Heart right ventricle (tissue), 16 donors: ENCODE data around the gene MUC2. TPM values are rescaled to one million over a fixed set of nuclear protein-coding genes. Genes with fewer than 3 reads are reported as not detected.

Experiments
- ATAC-seq, 8 donors: fragments of 200-7000 bp; cut with Tn5 transposase; one replicate each; pipeline ENCODE4 v1.9.1; 2020; ENCODE audit warnings: mild to moderate bottlenecking in 8 of 8, moderate library complexity in 8 of 8, moderate number of reproducible peaks in 1 of 8
- DNase-seq, 2 donors: peaks; one replicate each; pipeline ENCODE4 v3.0.0-alpha.2; 2020
- H3K27ac ChIP-seq, 10 donors: fragments of 200-600 bp; sonication (generic) in 2 of 10; one replicate each; pipeline versions ENCODE4 v1.5.0 to v1.8.0; 2020 to 2022; ENCODE audit warnings: mild to moderate bottlenecking in 3 of 10
- H3K27me3 ChIP-seq, 7 donors: fragments of 200-600 bp; one replicate each; pipeline ENCODE4 v1.8.0; 2021 to 2022; ENCODE audit warnings: mild to moderate bottlenecking in 2 of 7
- H3K36me3 ChIP-seq, 9 donors: fragments of 200-600 bp; sonication (generic) in 1 of 9; one replicate each; pipeline versions ENCODE4 v1.5.0 to v1.8.0; 2020 to 2022; ENCODE audit warnings: mild to moderate bottlenecking in 2 of 9
- H3K4me1 ChIP-seq, 9 donors: fragments of 200-600 bp; sonication (generic) in 1 of 9; one replicate each; pipeline versions ENCODE4 v1.5.0 to v1.8.0; 2020 to 2022; ENCODE audit warnings: mild to moderate bottlenecking in 4 of 9
- H3K4me3 ChIP-seq, 10 donors: fragments of 200-600 bp; sonication (generic) in 2 of 10; one replicate each; pipeline versions ENCODE4 v1.5.0 to v1.8.0; 2020 to 2022; ENCODE audit warnings: mild to moderate bottlenecking in 7 of 10, moderate library complexity in 2 of 10
- H3K9me3 ChIP-seq, 11 donors: fragments of 200-600 bp in 10 of 11; sonication (generic) in 2 of 11; one replicate each; pipeline versions ENCODE4 v1.5.0 to v1.8.0; 2013 to 2022; ENCODE audit warnings: mild to moderate bottlenecking in 2 of 11, control low read depth in 1 of 11, moderate library complexity in 1 of 11
- CTCF ChIP-seq, 9 donors: fragments of 200-600 bp; sonication (generic) in 2 of 9; IDR thresholded peaks; one replicate each; pipeline versions ENCODE4 v1.5.0 to v1.8.0; 2021 to 2022; ENCODE audit warnings: antibody characterized with exemption in 9 of 9, mild to moderate bottlenecking in 5 of 9, moderate library complexity in 1 of 9
- WGBS, 2 donors: extraction: QIAGEN DNeasy Blood & Tissue Kit; methylation state at CpG; one replicate each; pipeline ENCODE4 v1.1.7; 2013; ENCODE audit warnings: inconsistent platforms in 1 of 2; 5-methylcytosine and 5-hydroxymethylcytosine counted together
- intact Hi-C, 10 donors: fragments of 100-400 bp; cut with DNase I; formaldehyde crosslinking; loops; one replicate each; pipeline versions ENCODE4 v1.11.1 to v1.14.2; 2022
- polyA plus RNA-seq, 2 donors: library from polyadenylated mRNA; stranded (reverse); fragments of 200-250 nt; gene quantifications; one replicate each; pipeline ENCODE4 v1.2.3, GENCODE V29; 2013
- total RNA-seq, 10 donors: library from RNA; stranded (reverse); fragmentation: NEBNext Ultra II Directional in 3 of 10; extraction: Animal tissue kit (Norgen Biotek cat#: 25700) in 3 of 10; gene quantifications; one replicate each; pipeline versions ENCODE4 v1.2.1 to v1.2.4, GENCODE V29; 2021 to 2023
- donor health status: Arrhythmogenic right ventricular cardiomyopathy.
- donor health status: ischemic (EF 13 %, LVEDD 7.1; RV severe dilation, severe dysfunction).
- donor health status: healthy with polysubstance abuse.
- donor health status: DM: no; HTN: yes; CAD: no.
- donor health status: DM: no; HTN: no; CAD: no.
- donor health status: ischemic (EF 25% LVEDD 6.9; RV normal size, moderate dysfunction).
- donor health status: ischemic (EF 25% LVEDD 5.7; RV mildly dilated, moderate dysfunction).
- donor health status: healthy.
- donor health status: DM: yes; HTN: yes; CAD: no.
- donor health status: Ischemic cardiomyopathy.
- donor health status: ischemic (EF 35%, LVEDD 5.7; RV mildly dilated, moderate dysfunction).
- donor health status: nonischemic (EF 11% LVEDD 7.7; RV severe dilation, severe dysfunction).
- donor health status: DM: yes; HTN: yes; CAD: no.
- donor health status: PGD.
- donor health status: ischemic (EF 29% LVEDD 5.4; RV normal size, mild dysfunction).
- donor health status: nonischemic (EF 23%, LVEDD 6.1; RV moderate dilation, normal function).

Gene MUC2
- total and polyA plus RNA-seq, 12 donors: 0.03 TPM; not detected in 11

- 94 to 96% methylated on average over 33 of the region's 33 CpGs for WGBS, 2 donors
- Histone ChIP-seq H3K4me3 (no peak overlapping the region), H3K27me3 (peaks cover 0 to 4% (median 0%) of the 10 kb centered on the region in 7 donors), H3K4me1 (no peaks in the 10 kb centered on the region), H3K9me3 (no peaks in the 10 kb centered on the region), H3K36me3 (no peaks in the 10 kb centered on the region), H3K27ac (no peak overlapping the region)
- intact Hi-C loops: no loop called here
- peak in 1 of 2 donors; percentile 8 for DNase-seq
- no peak for ATAC-seq
- no peak for TF ChIP-seq CTCF (IDR thresholded peaks at IDR 0.05)
Measured at GRCh38 chr11:1088927-1089737, 14.5 kb downstream of the MUC2 start.

- no peak for ATAC-seq
- no peaks in the 10 kb centered on the region for H3K4me1 ChIP-seq
- DNase-seq: peak in 1 of 2 donors; percentile 6
- no peak overlapping the region for H3K27ac ChIP-seq
- H3K27me3 ChIP-seq: peaks cover 0 to 4% (median 0%) of the 10 kb centered on the region in 7 donors
- TF ChIP-seq CTCF (IDR thresholded peaks at IDR 0.05): no peak
- intact Hi-C loops: no loop called here
- no peaks in the 10 kb centered on the region for H3K36me3 ChIP-seq
- no peaks in the 10 kb centered on the region for H3K9me3 ChIP-seq
- WGBS, 2 donors: 88 to 91% methylated on average over 31 of the region's 31 CpGs
- no peak overlapping the region for H3K4me3 ChIP-seq
Measured at GRCh38 chr11:1089738-1090599, 15.3 kb downstream of the MUC2 start.

GRCh38 chr11:1090600-1091331 lies 16.1 kb downstream of the MUC2 start:
- Histone ChIP-seq H3K36me3 (no peaks in the 10 kb centered on the region), H3K4me3 (no peak overlapping the region), H3K27me3 (peaks cover 0 to 4% (median 0%) of the 10 kb centered on the region in 7 donors), H3K9me3 (no peaks in the 10 kb centered on the region), H3K27ac (no peak overlapping the region), H3K4me1 (no peaks in the 10 kb centered on the region)
- 91 to 93% methylated on average over 20 of the region's 20 CpGs for WGBS, 2 donors
- DNase-seq (peak in 1 of 2 donors; percentile 2), ATAC-seq (no peak)
- intact Hi-C loops: no loop called here
- no peak for TF ChIP-seq CTCF (IDR thresholded peaks at IDR 0.05)
